ENCODE data around the gene ANGPT4.

DNA sequence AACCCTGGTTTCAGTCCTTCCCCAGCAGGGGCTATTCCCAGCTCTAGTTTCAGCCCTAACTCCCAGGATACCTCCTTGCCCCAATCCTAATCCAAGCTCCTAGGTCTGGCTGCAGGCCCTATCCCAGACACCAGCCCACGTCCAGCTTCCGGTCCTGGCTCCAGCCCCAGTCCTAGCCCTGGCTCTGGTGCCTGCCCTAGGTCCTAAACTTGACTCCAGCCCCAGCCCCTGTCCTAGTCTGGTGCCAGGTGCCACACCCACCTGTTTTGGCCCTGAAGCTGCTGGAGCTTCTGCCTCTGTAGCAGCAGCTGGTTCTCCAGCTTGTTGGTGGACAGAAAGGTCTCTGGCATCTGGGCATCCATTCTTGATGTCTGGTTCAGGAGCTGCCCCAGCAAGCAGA, 28.1 kb downstream of the ANGPT4 start:
- TF ChIP-seq, protein P1, sequence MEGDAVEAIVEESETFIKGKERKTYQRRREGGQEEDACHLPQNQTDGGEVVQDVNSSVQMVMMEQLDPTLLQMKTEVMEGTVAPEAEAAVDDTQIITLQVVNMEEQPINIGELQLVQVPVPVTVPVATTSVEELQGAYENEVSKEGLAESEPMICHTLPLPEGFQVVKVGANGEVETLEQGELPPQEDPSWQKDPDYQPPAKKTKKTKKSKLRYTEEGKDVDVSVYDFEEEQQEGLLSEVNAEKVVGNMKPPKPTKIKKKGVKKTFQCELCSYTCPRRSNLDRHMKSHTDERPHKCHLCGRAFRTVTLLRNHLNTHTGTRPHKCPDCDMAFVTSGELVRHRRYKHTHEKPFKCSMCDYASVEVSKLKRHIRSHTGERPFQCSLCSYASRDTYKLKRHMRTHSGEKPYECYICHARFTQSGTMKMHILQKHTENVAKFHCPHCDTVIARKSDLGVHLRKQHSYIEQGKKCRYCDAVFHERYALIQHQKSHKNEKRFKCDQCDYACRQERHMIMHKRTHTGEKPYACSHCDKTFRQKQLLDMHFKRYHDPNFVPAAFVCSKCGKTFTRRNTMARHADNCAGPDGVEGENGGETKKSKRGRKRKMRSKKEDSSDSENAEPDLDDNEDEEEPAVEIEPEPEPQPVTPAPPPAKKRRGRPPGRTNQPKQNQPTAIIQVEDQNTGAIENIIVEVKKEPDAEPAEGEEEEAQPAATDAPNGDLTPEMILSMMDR (conservative IDR thresholded peaks at IDR 0.05): no peak
- TF ChIP-seq EZH2 (IDR thresholded peaks at IDR 0.05; ENCODE audit: low read depth): no peak
